Measurements from ENCODE around the gene CENPS. TPM values are rescaled to one million over a fixed set of nuclear protein-coding genes. Genes with fewer than 3 reads are reported as not detected.

The CENPS gene
- total and polyA plus RNA-seq, 2 of the 13 experiments (the other 11 are each of a cell fraction or from before 2014, with no cell fraction given), result 3.3 to 22.0 TPM

DNA sequence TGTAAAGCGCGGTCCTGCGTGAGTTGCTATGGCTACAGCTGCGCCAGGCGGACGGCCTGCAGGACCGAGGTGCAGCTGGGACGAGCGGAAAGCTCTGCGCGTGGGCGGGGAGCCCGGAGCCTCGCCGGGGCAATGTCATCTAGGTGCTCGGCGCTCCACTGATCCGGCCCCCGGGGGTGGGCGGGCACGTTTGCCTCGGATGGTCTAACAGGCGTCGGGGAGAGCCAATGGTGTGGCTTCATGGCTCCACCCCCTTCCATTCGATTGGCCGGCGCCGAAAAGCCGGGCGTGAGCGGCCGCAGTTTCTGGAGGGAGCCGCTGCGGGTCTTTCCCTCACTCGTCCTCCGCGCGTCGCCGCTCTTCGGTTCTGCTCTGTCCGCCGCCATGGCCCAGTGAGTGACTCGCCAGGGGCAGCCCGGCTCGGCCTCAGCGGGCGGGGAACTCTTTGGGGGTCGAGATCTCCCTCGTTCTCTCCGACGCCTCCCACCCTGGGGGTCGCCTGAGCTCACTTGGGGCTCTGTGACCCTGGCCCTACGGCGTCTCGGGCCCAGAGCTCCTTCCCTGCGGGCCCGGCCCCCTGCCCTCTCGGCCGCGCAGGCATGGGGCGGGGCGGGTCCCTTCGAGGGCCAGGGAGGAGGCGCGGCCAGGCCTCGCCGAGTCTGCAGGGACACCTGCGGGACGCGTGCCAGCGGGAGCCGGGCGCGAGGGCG is 31.3 kb upstream of the CENPS start, which contains the start of gene PGD (continued):
- TF ChIP-seq, protein P1, sequence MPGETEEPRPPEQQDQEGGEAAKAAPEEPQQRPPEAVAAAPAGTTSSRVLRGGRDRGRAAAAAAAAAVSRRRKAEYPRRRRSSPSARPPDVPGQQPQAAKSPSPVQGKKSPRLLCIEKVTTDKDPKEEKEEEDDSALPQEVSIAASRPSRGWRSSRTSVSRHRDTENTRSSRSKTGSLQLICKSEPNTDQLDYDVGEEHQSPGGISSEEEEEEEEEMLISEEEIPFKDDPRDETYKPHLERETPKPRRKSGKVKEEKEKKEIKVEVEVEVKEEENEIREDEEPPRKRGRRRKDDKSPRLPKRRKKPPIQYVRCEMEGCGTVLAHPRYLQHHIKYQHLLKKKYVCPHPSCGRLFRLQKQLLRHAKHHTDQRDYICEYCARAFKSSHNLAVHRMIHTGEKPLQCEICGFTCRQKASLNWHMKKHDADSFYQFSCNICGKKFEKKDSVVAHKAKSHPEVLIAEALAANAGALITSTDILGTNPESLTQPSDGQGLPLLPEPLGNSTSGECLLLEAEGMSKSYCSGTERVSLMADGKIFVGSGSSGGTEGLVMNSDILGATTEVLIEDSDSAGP (CRISPR knock-in tag; IDR thresholded peaks at IDR 0.05; ENCODE audit: borderline replicate concordance), result peak; percentile 91; the same call in 1 of the 2 replicates
- TF ChIP-seq ZNF773 (CRISPR knock-in tag; IDR thresholded peaks at IDR 0.05; ENCODE audit: borderline replicate concordance) (peak; percentile 83; the same call in 1 of the 2 replicates), AHR (CRISPR knock-in tag; IDR thresholded peaks at IDR 0.05) (0 out of 2 replicates have a peak, but pooled peaks have one; percentile 45), NFKB2 (CRISPR knock-in tag; IDR thresholded peaks at IDR 0.05; ENCODE audit: borderline replicate concordance) (peak; percentile 93; the same call in 1 of the 2 replicates), EED (CRISPR knock-in tag; IDR thresholded peaks at IDR 0.05) (peak; percentile 46; the same call in 1 of the 2 replicates), ZFP36L2 (CRISPR knock-in tag; IDR thresholded peaks at IDR 0.05) (no peak), SMAD3 (CRISPR knock-in tag; IDR thresholded peaks at IDR 0.05) (peak; percentile 43; the same call in 1 of the 2 replicates), ZMAT3 (CRISPR knock-in tag; conservative IDR thresholded peaks at IDR 0.05) (peak; percentile 91; the same call in 1 of the 2 replicates), ZNF367 (CRISPR knock-in tag; IDR thresholded peaks at IDR 0.05; ENCODE audit: borderline replicate concordance) (peak; percentile 27; the same call in 1 of the 2 replicates), ZNF460 (CRISPR knock-in tag; IDR thresholded peaks at IDR 0.05; ENCODE audit: borderline replicate concordance) (no peak), ZNF329 (CRISPR knock-in tag; IDR thresholded peaks at IDR 0.05; ENCODE audit: low read depth) (peak; percentile 20; the same call in 1 of the 2 replicates), ZNF24 (IDR thresholded peaks at IDR 0.05) (no peak), PHF8 (CRISPR knock-in tag; IDR thresholded peaks at IDR 0.05) (peak; percentile 96), THAP11 (CRISPR knock-in tag; IDR thresholded peaks at IDR 0.05) (peak; percentile 79), NFYB (CRISPR knock-in tag; IDR thresholded peaks at IDR 0.05) (peak; percentile 99), ZNF709 (CRISPR knock-in tag; IDR thresholded peaks at IDR 0.05) (peak; percentile 93), ZFP41 (CRISPR knock-in tag; IDR thresholded peaks at IDR 0.05; ENCODE audit: borderline replicate concordance) (peak; percentile 82; the same call in 1 of the 2 replicates), ZNF230 (CRISPR knock-in tag; IDR thresholded peaks at IDR 0.05) (peak; percentile 97), PTBP1 (IDR thresholded peaks at IDR 0.05; ENCODE audit: low read depth, low read length, poor library complexity, severe bottlenecking) (peak; percentile 81), MED1 (CRISPR knock-in tag; IDR thresholded peaks at IDR 0.05) (peak; percentile 62), ZMYM4 (CRISPR knock-in tag; IDR thresholded peaks at IDR 0.05) (peak; percentile 57; the same call in 1 of the 2 replicates)
- TF ChIP-seq, protein P2, sequence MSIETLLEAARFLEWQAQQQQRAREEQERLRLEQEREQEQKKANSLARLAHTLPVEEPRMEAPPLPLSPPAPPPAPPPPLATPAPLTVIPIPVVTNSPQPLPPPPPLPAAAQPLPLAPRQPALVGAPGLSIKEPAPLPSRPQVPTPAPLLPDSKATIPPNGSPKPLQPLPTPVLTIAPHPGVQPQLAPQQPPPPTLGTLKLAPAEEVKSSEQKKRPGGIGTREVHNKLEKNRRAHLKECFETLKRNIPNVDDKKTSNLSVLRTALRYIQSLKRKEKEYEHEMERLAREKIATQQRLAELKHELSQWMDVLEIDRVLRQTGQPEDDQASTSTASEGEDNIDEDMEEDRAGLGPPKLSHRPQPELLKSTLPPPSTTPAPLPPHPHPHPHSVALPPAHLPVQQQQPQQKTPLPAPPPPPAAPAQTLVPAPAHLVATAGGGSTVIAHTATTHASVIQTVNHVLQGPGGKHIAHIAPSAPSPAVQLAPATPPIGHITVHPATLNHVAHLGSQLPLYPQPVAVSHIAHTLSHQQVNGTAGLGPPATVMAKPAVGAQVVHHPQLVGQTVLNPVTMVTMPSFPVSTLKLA (IDR thresholded peaks at IDR 0.05), result peak; percentile 69
- TF ChIP-seq, protein P3, sequence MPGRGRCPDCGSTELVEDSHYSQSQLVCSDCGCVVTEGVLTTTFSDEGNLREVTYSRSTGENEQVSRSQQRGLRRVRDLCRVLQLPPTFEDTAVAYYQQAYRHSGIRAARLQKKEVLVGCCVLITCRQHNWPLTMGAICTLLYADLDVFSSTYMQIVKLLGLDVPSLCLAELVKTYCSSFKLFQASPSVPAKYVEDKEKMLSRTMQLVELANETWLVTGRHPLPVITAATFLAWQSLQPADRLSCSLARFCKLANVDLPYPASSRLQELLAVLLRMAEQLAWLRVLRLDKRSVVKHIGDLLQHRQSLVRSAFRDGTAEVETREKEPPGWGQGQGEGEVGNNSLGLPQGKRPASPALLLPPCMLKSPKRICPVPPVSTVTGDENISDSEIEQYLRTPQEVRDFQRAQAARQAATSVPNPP (CRISPR knock-in tag; IDR thresholded peaks at IDR 0.05), result 0 out of 2 replicates have a peak, but pooled peaks have one; percentile 89
- TF ChIP-seq, protein P4, sequence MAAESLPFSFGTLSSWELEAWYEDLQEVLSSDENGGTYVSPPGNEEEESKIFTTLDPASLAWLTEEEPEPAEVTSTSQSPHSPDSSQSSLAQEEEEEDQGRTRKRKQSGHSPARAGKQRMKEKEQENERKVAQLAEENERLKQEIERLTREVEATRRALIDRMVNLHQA (CRISPR knock-in tag; IDR thresholded peaks at IDR 0.05), result peak; percentile 51; the same call in 1 of the 2 replicates
- TF ChIP-seq, protein P5, sequence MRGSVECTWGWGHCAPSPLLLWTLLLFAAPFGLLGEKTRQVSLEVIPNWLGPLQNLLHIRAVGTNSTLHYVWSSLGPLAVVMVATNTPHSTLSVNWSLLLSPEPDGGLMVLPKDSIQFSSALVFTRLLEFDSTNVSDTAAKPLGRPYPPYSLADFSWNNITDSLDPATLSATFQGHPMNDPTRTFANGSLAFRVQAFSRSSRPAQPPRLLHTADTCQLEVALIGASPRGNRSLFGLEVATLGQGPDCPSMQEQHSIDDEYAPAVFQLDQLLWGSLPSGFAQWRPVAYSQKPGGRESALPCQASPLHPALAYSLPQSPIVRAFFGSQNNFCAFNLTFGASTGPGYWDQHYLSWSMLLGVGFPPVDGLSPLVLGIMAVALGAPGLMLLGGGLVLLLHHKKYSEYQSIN (CRISPR knock-in tag; IDR thresholded peaks at IDR 0.05; ENCODE audit: borderline replicate concordance), result 0 out of 2 replicates have a peak, but pooled peaks have one; percentile 70
